Gastrocnemius medialis (tissue), 4 donors: ENCODE data around the gene RNGTT.

Experiments used
- POLR2A ChIP-seq, 2 donors: fragments of 450-650 bp; IDR thresholded peaks; one replicate each; pipeline ENCODE4 v1.6.1; 2017; ENCODE audit warnings: antibody characterized with exemption in 2 of 2, mild to moderate bottlenecking in 2 of 2, moderate library complexity in 2 of 2
- TF ChIP-seq, protein P1 (sequence below), 5 experiments: fragments of 450-650 bp in 3 of 5; fragments of 200-600 bp in 2 of 5; sonication (generic) in 2 of 5; IDR thresholded peaks in 4 of 5; conservative IDR thresholded peaks in 1 of 5; 1 replicate in 4 of 5; 2 replicates in 1 of 5; pipeline ENCODE4 v1.5.1; 2016 to 2019; ENCODE audit warnings: antibody characterized with exemption in 5 of 5, mild to moderate bottlenecking in 3 of 5, moderate library complexity in 3 of 5

- TF ChIP-seq, protein P1, sequence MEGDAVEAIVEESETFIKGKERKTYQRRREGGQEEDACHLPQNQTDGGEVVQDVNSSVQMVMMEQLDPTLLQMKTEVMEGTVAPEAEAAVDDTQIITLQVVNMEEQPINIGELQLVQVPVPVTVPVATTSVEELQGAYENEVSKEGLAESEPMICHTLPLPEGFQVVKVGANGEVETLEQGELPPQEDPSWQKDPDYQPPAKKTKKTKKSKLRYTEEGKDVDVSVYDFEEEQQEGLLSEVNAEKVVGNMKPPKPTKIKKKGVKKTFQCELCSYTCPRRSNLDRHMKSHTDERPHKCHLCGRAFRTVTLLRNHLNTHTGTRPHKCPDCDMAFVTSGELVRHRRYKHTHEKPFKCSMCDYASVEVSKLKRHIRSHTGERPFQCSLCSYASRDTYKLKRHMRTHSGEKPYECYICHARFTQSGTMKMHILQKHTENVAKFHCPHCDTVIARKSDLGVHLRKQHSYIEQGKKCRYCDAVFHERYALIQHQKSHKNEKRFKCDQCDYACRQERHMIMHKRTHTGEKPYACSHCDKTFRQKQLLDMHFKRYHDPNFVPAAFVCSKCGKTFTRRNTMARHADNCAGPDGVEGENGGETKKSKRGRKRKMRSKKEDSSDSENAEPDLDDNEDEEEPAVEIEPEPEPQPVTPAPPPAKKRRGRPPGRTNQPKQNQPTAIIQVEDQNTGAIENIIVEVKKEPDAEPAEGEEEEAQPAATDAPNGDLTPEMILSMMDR (IDR thresholded peaks at IDR 0.05 in 4 of 5, conservative IDR thresholded peaks at IDR 0.05 in 1 of 5), result no peak
- TF ChIP-seq POLR2A (IDR thresholded peaks at IDR 0.05), result no peak
These were observed 46.7 kb downstream of the RNGTT start for GRCh38 chr6:88916615-88917208.
